Regular cardiac myocyte (primary cell): ENCODE measurements around the gene SCYGR4. TPM values are rescaled to one million over a fixed set of nuclear protein-coding genes. Genes with fewer than 3 reads are reported as not detected.

Source experiments
- total RNA-seq: library from RNA; depleted of rRNA; stranded (reverse); fragments of >200 nt; gene quantifications from 2 replicates; pipeline ENCODE4 v1.2.3, GENCODE V29; 2014

SCYGR4 gene
- total RNA-seq: not detected in 2 replicates

GRCh38 chr2:227617316-227618230 is at the start of gene SCYGR4:
SCYGR4 (plus strand) TSS chr2:227617498; CDS start chr2:227617498, 0 bp downstream.

GRCh38 chr2:227598835-227599503 is 18.3 kb upstream of the SCYGR4 start, which contains the start of gene SCYGR2:
SCYGR2 (plus strand) TSS chr2:227598893; CDS start chr2:227598893, 0 bp downstream.

GRCh38 chr2:227614740-227615139 is 2.6 kb upstream of the SCYGR4 start, which contains the start of gene SCYGR3:
SCYGR3 (minus strand) TSS chr2:227614840; CDS start chr2:227614840, 0 bp downstream.

GRCh38 chr2:227666631-227667170 is 49.4 kb downstream of the SCYGR4 start, which contains the start of gene SCYGR5:
SCYGR5 (plus strand) TSS chr2:227666804; CDS start chr2:227666804, 0 bp downstream.

Other genes with a start within 250 kb of the SCYGR4 start
- gene TM4SF20, start 238.2 kb upstream of the SCYGR4 start, total RNA-seq: under 0.01 and 0.28 TPM in 2 replicates
- gene SCYGR1, start 229.5 kb upstream of the SCYGR4 start, total RNA-seq: not detected in 2 replicates
- gene AGFG1, start 145.3 kb upstream of the SCYGR4 start, total RNA-seq: 65.7 and 67.7 TPM in 2 replicates
- not detected in 2 replicates for gene SCYGR2, start 18.6 kb upstream of the SCYGR4 start, total RNA-seq
- gene SCYGR3, start 2.7 kb upstream of the SCYGR4 start, total RNA-seq: not detected in 2 replicates
- gene SCYGR5, start 49.3 kb downstream of the SCYGR4 start, total RNA-seq: not detected in 2 replicates
- gene SLC19A3, start 100.5 kb downstream of the SCYGR4 start, total RNA-seq: 0.19 and 1.7 TPM in 2 replicates
- gene SCYGR6, start 107.3 kb downstream of the SCYGR4 start, total RNA-seq: not detected in 2 replicates
- not detected in 2 replicates for gene SCYGR7, start 110.8 kb downstream of the SCYGR4 start, total RNA-seq
- not detected in 2 replicates for gene SCYGR8, start 128.4 kb downstream of the SCYGR4 start, total RNA-seq
- 1.3 and 57.5 TPM in 2 replicates for gene CCL20, start 196.3 kb downstream of the SCYGR4 start, total RNA-seq